Stimulated activated CD4-positive, alpha-beta T cell treated with anti-CD3 and anti-CD28 coated beads, Interleukin-4, amount 100 ng/mL, for 24 hours (primary cell): Measurements from ENCODE around the gene CCNI.

Experiments
- DNase-seq: peaks from one replicate; pipeline ENCODE4 v3.0.0-alpha.2; 2020

Gene CCNI

GRCh38 chr4:77001907-77002306, 73.9 kb downstream of the CCNI start:
- no peak for DNase-seq

GRCh38 chr4:76998251-76998901, 77.4 kb downstream of the CCNI start:
- DNase-seq = no peak

DNA sequence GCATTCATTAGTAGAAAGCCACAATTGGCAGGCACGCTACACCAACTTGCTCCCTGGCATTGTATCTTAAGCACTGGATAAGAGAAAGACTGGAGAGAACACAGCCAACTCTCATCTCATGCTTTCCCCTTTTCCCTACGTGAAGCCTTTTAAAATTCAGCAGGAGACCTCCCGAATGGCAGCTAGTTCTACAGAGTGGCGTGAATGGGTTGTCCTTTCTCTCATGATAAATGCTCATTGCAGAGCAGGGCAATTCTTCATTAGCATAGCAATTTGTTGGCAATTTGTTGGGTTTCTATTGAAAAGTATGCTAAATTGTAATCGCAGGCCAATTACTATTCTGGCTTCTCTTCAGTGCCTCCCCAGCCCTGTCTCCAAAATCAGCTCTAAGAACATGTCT, 78.3 kb downstream of the CCNI start:
- DNase-seq = no peak
